H9 (cell line): Measurements from ENCODE around the gene CPT1B. TPM values are rescaled to one million over a fixed set of nuclear protein-coding genes. Genes with fewer than 3 reads are reported as not detected.

Experiments used
- DNase-seq: peaks from one replicate; pipeline ENCODE4 v3.0.0-alpha.2; 2017
- H2AFZ ChIP-seq: one replicate; pipeline ENCODE4 v1.6.1; 2013; ENCODE audit warnings: mild to moderate bottlenecking, low read length, control low read depth, moderate library complexity
- H2AK5ac ChIP-seq: 2 replicates; pipeline ENCODE4 v1.6.1; 2013; ENCODE audit warnings: low read length, control low read depth, mixed read lengths; ENCODE audit not compliant: insufficient read length
- H2BK120ac ChIP-seq: one replicate; pipeline ENCODE4 v1.6.1; 2013; ENCODE audit warnings: low read depth, mild to moderate bottlenecking, low read length, control low read depth, inconsistent platforms; ENCODE audit not compliant: poor library complexity, severe bottlenecking
- H2BK12ac ChIP-seq: 2 replicates; pipeline ENCODE4 v1.6.1; 2013; ENCODE audit warnings: low read length, control low read depth, mixed read lengths, low read depth; ENCODE audit not compliant: insufficient read length
- H2BK15ac ChIP-seq: 2 replicates; pipeline ENCODE4 v1.6.1; 2013; ENCODE audit warnings: low read depth, low read length, control low read depth
- H2BK20ac ChIP-seq: one replicate; pipeline ENCODE4 v1.6.1; 2013; ENCODE audit warnings: low read depth, mild to moderate bottlenecking, low read length, control low read depth, inconsistent platforms; ENCODE audit not compliant: poor library complexity, severe bottlenecking
- H2BK5ac ChIP-seq: 2 replicates; pipeline ENCODE4 v1.6.1; 2013; ENCODE audit warnings: low read length, control low read depth, mixed read lengths; ENCODE audit not compliant: insufficient read length
- H3K14ac ChIP-seq: 2 replicates; pipeline ENCODE4 v1.6.1; 2013; ENCODE audit warnings: low read length, control low read depth; ENCODE audit not compliant: insufficient read depth
- H3K18ac ChIP-seq: 2 replicates; pipeline ENCODE4 v1.6.1; 2013; ENCODE audit warnings: low read depth, mild to moderate bottlenecking, mixed read lengths, low read length, control low read depth; ENCODE audit not compliant: insufficient read length
- H3K23ac ChIP-seq: 2 replicates; pipeline ENCODE4 v1.6.1; 2013; ENCODE audit warnings: low read length, control low read depth, mixed read lengths, low read depth; ENCODE audit not compliant: insufficient read length
- H3K23me2 ChIP-seq: 2 replicates; pipeline ENCODE4 v1.6.1; 2013; ENCODE audit warnings: low read depth, mild to moderate bottlenecking, mixed read lengths, low read length, control low read depth; ENCODE audit not compliant: insufficient read length, poor library complexity, severe bottlenecking
- H3K27ac ChIP-seq: 2 replicates; pipeline ENCODE4 v1.5.1; 2013; ENCODE audit warnings: low read length, control low read depth, mixed read lengths, low read depth; ENCODE audit not compliant: insufficient read length
- H3K27me3 ChIP-seq: 2 replicates; pipeline ENCODE4 v1.6.1; 2013; ENCODE audit warnings: low read length, control low read depth, inconsistent platforms; ENCODE audit not compliant: insufficient read depth
- H3K4ac ChIP-seq: 2 replicates; pipeline ENCODE4 v1.6.1; 2013; ENCODE audit warnings: low read depth, mild to moderate bottlenecking, control low read depth, inconsistent platforms, low read length, moderate library complexity
- H3K4me1 ChIP-seq: 2 replicates; pipeline ENCODE4 v1.6.1; 2013; ENCODE audit warnings: low read length, control low read depth, inconsistent platforms; ENCODE audit not compliant: insufficient read depth
- H3K4me2 ChIP-seq: 2 replicates; pipeline ENCODE4 v1.6.1; 2013; ENCODE audit warnings: low read length, control low read depth, mixed read lengths; ENCODE audit not compliant: insufficient read length, insufficient read depth
- H3K56ac ChIP-seq: 2 replicates; pipeline ENCODE4 v1.6.1; 2013; ENCODE audit warnings: low read depth, mild to moderate bottlenecking, mixed read lengths, low read length, control low read depth; ENCODE audit not compliant: insufficient read length
- H3K79me1 ChIP-seq: 2 replicates; pipeline ENCODE4 v1.6.1; 2013; ENCODE audit warnings: low read depth, mild to moderate bottlenecking, moderate library complexity, low read length, control low read depth, inconsistent platforms; ENCODE audit not compliant: insufficient read depth, poor library complexity, severe bottlenecking
- H3K79me2 ChIP-seq: 2 replicates; pipeline ENCODE4 v1.6.1; 2013; ENCODE audit warnings: low read length, control low read depth, inconsistent platforms; ENCODE audit not compliant: insufficient read depth
- H3K9ac ChIP-seq: 2 replicates; pipeline ENCODE4 v1.6.1; 2013; ENCODE audit warnings: low read length, control low read depth, mixed read lengths; ENCODE audit not compliant: insufficient read length; ENCODE audit errors: extremely low read depth
- H3K9me3 ChIP-seq: one replicate; pipeline ENCODE4 v1.6.1; 2013; ENCODE audit warnings: low read depth, low read length, inconsistent platforms; ENCODE audit not compliant: control insufficient read depth
- H3T11ph ChIP-seq: one replicate; pipeline ENCODE4 v1.6.1; 2013; ENCODE audit warnings: mild to moderate bottlenecking, low read length, control low read depth, inconsistent platforms
- H4K20me1 ChIP-seq: one replicate; pipeline ENCODE4 v1.6.1; 2013; ENCODE audit not compliant: control insufficient read depth, insufficient read length, insufficient read depth
- H4K5ac ChIP-seq: 2 replicates; pipeline ENCODE4 v1.6.1; 2013; ENCODE audit warnings: low read depth, mild to moderate bottlenecking, mixed read lengths, low read length, control low read depth; ENCODE audit not compliant: insufficient read length
- H4K8ac ChIP-seq: replicated peaks from 2 replicates; pipeline ENCODE4 v1.6.1; 2013; ENCODE audit warnings: low read length, control low read depth, mixed read lengths, low read depth; ENCODE audit not compliant: insufficient read length
- H4K91ac ChIP-seq: 2 replicates; pipeline ENCODE4 v1.6.1; 2013; ENCODE audit warnings: low read depth, mild to moderate bottlenecking, moderate library complexity, mixed read lengths, low read length, control low read depth; ENCODE audit not compliant: insufficient read length
- H3K27ac Mint-ChIP-seq, 3 experiments: 2 replicates in 2 of 3; 3 replicates in 1 of 3; pipeline ENCODE4 v1.8.0; 2020 to 2021; ENCODE audit warnings: mixed read lengths in 3 of 3, mild to moderate bottlenecking in 1 of 3, moderate library complexity in 1 of 3
- H3K27me3 Mint-ChIP-seq: 2 replicates; pipeline ENCODE4 v1.8.0; 2021; ENCODE audit warnings: low read depth, mild to moderate bottlenecking, moderate library complexity, mixed read lengths
- H3K36me3 Mint-ChIP-seq, 3 experiments: 2 replicates in 2 of 3; 3 replicates in 1 of 3; pipeline ENCODE4 v1.8.0; 2020 to 2021; ENCODE audit warnings: low read depth in 3 of 3, mixed read lengths in 3 of 3; ENCODE audit not compliant: insufficient read depth in 1 of 3
- H3K4me1 Mint-ChIP-seq, 2 experiments: 2 replicates each; pipeline ENCODE4 v1.8.0; 2020; ENCODE audit warnings: mixed read lengths in 2 of 2
- H3K4me3 Mint-ChIP-seq, 2 experiments: 2 replicates in 1 of 2; 3 replicates in 1 of 2; pipeline ENCODE4 v1.8.0; 2020 to 2021; ENCODE audit warnings: mild to moderate bottlenecking in 2 of 2, mixed read lengths in 2 of 2, moderate library complexity in 1 of 2
- H3K9me3 Mint-ChIP-seq, 2 experiments: 2 replicates in 1 of 2; 3 replicates in 1 of 2; pipeline ENCODE4 v1.8.0; 2020; ENCODE audit warnings: mild to moderate bottlenecking in 2 of 2, mixed read lengths in 2 of 2, moderate library complexity in 1 of 2
- WGBS: extraction: QIAGEN DNeasy Blood & Tissue Kit; methylation state at CpG from one replicate; pipeline ENCODE4 v1.1.7; 2013; ENCODE audit warnings: missing lambda C conversion rate, low lambda C conversion rate, mixed read lengths; ENCODE audit not compliant: insufficient read length; ENCODE audit errors: extremely low coverage; 5-methylcytosine and 5-hydroxymethylcytosine counted together
- total RNA-seq: library from RNA; stranded (reverse); gene quantifications from 2 replicates; pipeline ENCODE4 v1.2.1, GENCODE V29; 2021
- TF ChIP-seq, protein P1 (sequence below): fragments of 200-600 bp; sonication (generic); conservative IDR thresholded peaks from 3 replicates; pipeline ENCODE4 v1.8.0; 2021; ENCODE audit warnings: antibody characterized with exemption, mild to moderate bottlenecking

CPT1B gene
- total RNA-seq, 1 experiment from 2014 or later, result 65.7 TPM

DNA sequence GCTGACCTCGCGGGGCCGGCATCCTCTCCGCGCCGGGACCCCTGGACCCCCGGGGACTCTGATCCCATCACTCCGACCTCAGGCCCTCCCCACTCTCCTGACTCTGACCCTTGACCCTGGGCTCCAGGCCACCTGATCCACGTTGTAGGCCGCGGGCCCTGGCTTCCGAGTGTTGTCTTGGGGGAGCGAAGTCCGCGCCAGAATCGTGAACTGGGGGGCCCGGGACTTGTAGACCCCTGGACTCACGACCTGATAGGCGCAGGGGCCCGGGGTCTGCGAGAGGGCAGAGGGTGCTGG lies 47.7 kb downstream of the CPT1B start:
- Mint-ChIP-seq H3K27ac (no peak overlapping the region), H3K4me1 (peaks cover 15 to 20% of the 10 kb centered on the region in 2 experiments), H3K27me3 (peaks cover 75% of the 10 kb centered on the region), H3K9me3 (no peaks in the 10 kb centered on the region; a peak in 1 of 5 replicates), H3K4me3 (peak overlapping the region; percentile 56 to 77), H3K36me3 (no peaks in the 10 kb centered on the region; a peak in 1 of 7 replicates)
- H3K4me1 ChIP-seq, result no peaks in the 10 kb centered on the region
- TF ChIP-seq, protein P1, sequence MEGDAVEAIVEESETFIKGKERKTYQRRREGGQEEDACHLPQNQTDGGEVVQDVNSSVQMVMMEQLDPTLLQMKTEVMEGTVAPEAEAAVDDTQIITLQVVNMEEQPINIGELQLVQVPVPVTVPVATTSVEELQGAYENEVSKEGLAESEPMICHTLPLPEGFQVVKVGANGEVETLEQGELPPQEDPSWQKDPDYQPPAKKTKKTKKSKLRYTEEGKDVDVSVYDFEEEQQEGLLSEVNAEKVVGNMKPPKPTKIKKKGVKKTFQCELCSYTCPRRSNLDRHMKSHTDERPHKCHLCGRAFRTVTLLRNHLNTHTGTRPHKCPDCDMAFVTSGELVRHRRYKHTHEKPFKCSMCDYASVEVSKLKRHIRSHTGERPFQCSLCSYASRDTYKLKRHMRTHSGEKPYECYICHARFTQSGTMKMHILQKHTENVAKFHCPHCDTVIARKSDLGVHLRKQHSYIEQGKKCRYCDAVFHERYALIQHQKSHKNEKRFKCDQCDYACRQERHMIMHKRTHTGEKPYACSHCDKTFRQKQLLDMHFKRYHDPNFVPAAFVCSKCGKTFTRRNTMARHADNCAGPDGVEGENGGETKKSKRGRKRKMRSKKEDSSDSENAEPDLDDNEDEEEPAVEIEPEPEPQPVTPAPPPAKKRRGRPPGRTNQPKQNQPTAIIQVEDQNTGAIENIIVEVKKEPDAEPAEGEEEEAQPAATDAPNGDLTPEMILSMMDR, result no peak
- H2BK20ac ChIP-seq, result no peak overlapping the region
- H4K20me1 ChIP-seq, result no peaks in the 10 kb centered on the region
- no peak overlapping the region for H2AFZ ChIP-seq
- H3K9me3 ChIP-seq, result no peaks in the 10 kb centered on the region
- H3K27me3 ChIP-seq, result peaks cover 37% of the 10 kb centered on the region; the same call in 1 of the 2 replicates
- H2BK5ac ChIP-seq, result no peak overlapping the region
- H2BK15ac ChIP-seq, result no peak overlapping the region
- H3K4me2 ChIP-seq, result peak overlapping the region; percentile 34
- no peak for DNase-seq
- H3K18ac ChIP-seq, result no peak overlapping the region
- H2AK5ac ChIP-seq, result no peak overlapping the region
- H3K9ac ChIP-seq, result no peak overlapping the region
- H3K79me1 ChIP-seq, result no peaks in the 10 kb centered on the region
- H4K91ac ChIP-seq, result no peak overlapping the region
- H3K14ac ChIP-seq, result 0 out of 2 replicates have a peak overlapping the region, but pooled peaks have one; percentile 77
- H3K23me2 ChIP-seq, result peaks cover 18% of the 10 kb centered on the region
- H3K4ac ChIP-seq, result no peak overlapping the region
- no peak overlapping the region for H3K27ac ChIP-seq
- no peak overlapping the region for H3K23ac ChIP-seq
- H2BK12ac ChIP-seq, result no peak overlapping the region
- H4K8ac ChIP-seq, result no peak overlapping the region
- H3K56ac ChIP-seq, result no peak overlapping the region
- no CpG with 5 or more reads among the region's 21 CpGs for WGBS
- no peak overlapping the region for H3T11ph ChIP-seq
- H2BK120ac ChIP-seq, result no peak overlapping the region
- no peaks in the 10 kb centered on the region for H3K79me2 ChIP-seq
- no peak overlapping the region for H4K5ac ChIP-seq
